Activated T-helper 2 cell treated with anti-CD3 and anti-CD28 coated beads, Interferon-gamma antibody, Interleukin-2, Interleukin-4, amounts not matched to agents 10 μg/mL and 5 μg/mL and 100 μg/mL, durations not matched to agents 14 hours and 24 hours and 36 hours (primary cell): ENCODE data around the gene CLCF1. TPM values are rescaled to one million over a fixed set of nuclear protein-coding genes. Genes with fewer than 3 reads are reported as not detected.
A peak's percentile ranks its signal among the peaks of the same experiment; 100 is the strongest.

Experiments used
- DNase-seq: peaks from one replicate; pipeline ENCODE4 v3.0.0; 2021; ENCODE audit warnings: low spot score
- H3K27ac Mint-ChIP-seq: one replicate; pipeline ENCODE4 v1.8.0; 2021; ENCODE audit warnings: mixed read lengths
- H3K27me3 Mint-ChIP-seq: one replicate; pipeline ENCODE4 v1.8.0; 2021; ENCODE audit warnings: low read depth, mixed read lengths
- H3K36me3 Mint-ChIP-seq: one replicate; pipeline ENCODE4 v1.8.0; 2021; ENCODE audit warnings: low read depth, mixed read lengths
- H3K4me1 Mint-ChIP-seq: one replicate; pipeline ENCODE4 v1.8.0; 2021; ENCODE audit warnings: low read depth, mixed read lengths
- H3K4me3 Mint-ChIP-seq: one replicate; pipeline ENCODE4 v1.8.0; 2021; ENCODE audit warnings: low read depth, mild to moderate bottlenecking, moderate library complexity, mixed read lengths
- H3K9me3 Mint-ChIP-seq: one replicate; pipeline ENCODE4 v1.8.0; 2021; ENCODE audit warnings: mixed read lengths
- intact Hi-C: fragments of 100-400 bp; cut with micrococcal nuclease; formaldehyde crosslinking; loops from one replicate; pipeline ENCODE4 v1.15.1; 2023
- total RNA-seq: library from RNA; stranded (reverse); gene quantifications from 2 replicates; pipeline ENCODE4 v1.2.3, GENCODE V29; 2022

The CLCF1 gene
- total RNA-seq, 1 donor from 2014 or later, result 2.9 TPM

- peak within 1 kb of the TSS; percentile 100 for H3K27ac Mint-ChIP-seq
- peak; percentile 94 for DNase-seq
- peaks cover 8% of the 10 kb centered on the region for H3K27me3 Mint-ChIP-seq
- peaks cover 35% of the 10 kb centered on the region for H3K4me1 Mint-ChIP-seq
- H3K36me3 Mint-ChIP-seq, result no peaks in the 10 kb centered on the region
- peak within 1 kb of the TSS; percentile 96 for H3K4me3 Mint-ChIP-seq
- H3K9me3 Mint-ChIP-seq, result no peaks in the 10 kb centered on the region
- intact Hi-C loops, result loop anchor here (1.0 to 5.0 kb wide), 4 partner anchors 21 to 155 kb away; partner anchors contain the start of genes AIP and CDK2AP2
Observed at GRCh38 chr11:67353317-67354074, 19.9 kb downstream of the CLCF1 start, which contains the start of gene POLD4. Gene POLD4, minus strand, starts transcription at chr11:67353546. Its CDS starts 147 bp downstream, at chr11:67353399.

- H3K36me3 Mint-ChIP-seq, result no peaks in the 10 kb centered on the region
- intact Hi-C loops, result loop anchor here (1.0 to 5.0 kb wide), 4 partner anchors 22 to 156 kb away; partner anchors contain the start of genes AIP and CDK2AP2
- peak overlapping the region; percentile 96 for H3K4me3 Mint-ChIP-seq
- no peak for DNase-seq
- H3K27me3 Mint-ChIP-seq, result peaks cover under 1% of the 10 kb centered on the region
- H3K4me1 Mint-ChIP-seq, result peaks cover 35% of the 10 kb centered on the region
- no peaks in the 10 kb centered on the region for H3K9me3 Mint-ChIP-seq
- H3K27ac Mint-ChIP-seq, result peak overlapping the region; percentile 100
Observed at GRCh38 chr11:67352546-67353316, 20.7 kb downstream of the CLCF1 start.

- Mint-ChIP-seq H3K27me3 (no peaks in the 10 kb centered on the region), H3K9me3 (no peaks in the 10 kb centered on the region), H3K27ac (peak overlapping the region; percentile 55), H3K36me3 (no peaks in the 10 kb centered on the region), H3K4me3 (peak overlapping the region; percentile 69), H3K4me1 (peaks cover 31% of the 10 kb centered on the region)
- intact Hi-C loops, result loop anchor here (5.0 kb wide), 2 partner anchors 34 to 131 kb away; partner anchors contain the start of gene AIP
- DNase-seq, result peak; percentile 51
Observed at GRCh38 chr11:67351275-67352005, 22.0 kb downstream of the CLCF1 start.

GRCh38 chr11:67349928-67350465 is 23.4 kb downstream of the CLCF1 start:
- intact Hi-C loops, result loop anchor here (5.0 kb wide), 2 partner anchors 33 to 132 kb away; partner anchors contain the start of gene AIP
- Mint-ChIP-seq H3K36me3 (no peaks in the 10 kb centered on the region), H3K4me1 (peaks cover 35% of the 10 kb centered on the region), H3K4me3 (no peak overlapping the region), H3K9me3 (no peaks in the 10 kb centered on the region), H3K27ac (no peak overlapping the region), H3K27me3 (no peaks in the 10 kb centered on the region)
- DNase-seq, result no peak

- DNase-seq, result no peak
- peaks cover 34% of the 10 kb centered on the region for H3K4me1 Mint-ChIP-seq
- H3K27ac Mint-ChIP-seq, result no peak overlapping the region
- intact Hi-C loops, result no loop called here
- no peaks in the 10 kb centered on the region for H3K27me3 Mint-ChIP-seq
- H3K4me3 Mint-ChIP-seq, result no peak overlapping the region
- H3K36me3 Mint-ChIP-seq, result no peaks in the 10 kb centered on the region
- H3K9me3 Mint-ChIP-seq, result no peaks in the 10 kb centered on the region
Observed at GRCh38 chr11:67349457-67349856, 23.9 kb downstream of the CLCF1 start.

GRCh38 chr11:67349036-67349435 is 24.4 kb downstream of the CLCF1 start:
- intact Hi-C loops, result no loop called here
- no peaks in the 10 kb centered on the region for H3K9me3 Mint-ChIP-seq
- peaks cover 33% of the 10 kb centered on the region for H3K4me1 Mint-ChIP-seq

GRCh38 chr11:67347964-67348749 is 25.2 kb downstream of the CLCF1 start:
- Mint-ChIP-seq H3K27ac (no peak overlapping the region), H3K36me3 (no peaks in the 10 kb centered on the region), H3K27me3 (no peaks in the 10 kb centered on the region), H3K4me3 (no peak overlapping the region), H3K9me3 (no peaks in the 10 kb centered on the region), H3K4me1 (peaks cover 30% of the 10 kb centered on the region)
- DNase-seq, result no peak
- intact Hi-C loops, result no loop called here

More at GRCh38 chr11:67349036-67349435, 24.4 kb downstream of the CLCF1 start:
- Mint-ChIP-seq H3K27ac (no peak overlapping the region), H3K4me3 (no peak overlapping the region), H3K36me3 (no peaks in the 10 kb centered on the region), H3K27me3 (no peaks in the 10 kb centered on the region)
- no peak for DNase-seq

GRCh38 chr11:67345920-67346819 is 27.2 kb downstream of the CLCF1 start:
- H3K9me3 Mint-ChIP-seq, result no peaks in the 10 kb centered on the region
- no peak for DNase-seq
- H3K27me3 Mint-ChIP-seq, result no peaks in the 10 kb centered on the region
- peak overlapping the region; percentile 2 for H3K27ac Mint-ChIP-seq
- intact Hi-C loops, result no loop called here
- H3K4me3 Mint-ChIP-seq, result no peak overlapping the region
- H3K4me1 Mint-ChIP-seq, result peaks cover 23% of the 10 kb centered on the region
- no peaks in the 10 kb centered on the region for H3K36me3 Mint-ChIP-seq

- Mint-ChIP-seq H3K9me3 (no peaks in the 10 kb centered on the region), H3K4me1 (peaks cover 23% of the 10 kb centered on the region), H3K36me3 (no peaks in the 10 kb centered on the region), H3K27ac (peak overlapping the region; percentile 21), H3K27me3 (no peaks in the 10 kb centered on the region), H3K4me3 (no peak overlapping the region)
- intact Hi-C loops, result no loop called here
- DNase-seq, result no peak
Observed at GRCh38 chr11:67345247-67345919, 28.0 kb downstream of the CLCF1 start.

- peak overlapping the region; percentile 67 for H3K27ac Mint-ChIP-seq
- peaks cover 23% of the 10 kb centered on the region for H3K4me1 Mint-ChIP-seq
- H3K36me3 Mint-ChIP-seq, result no peaks in the 10 kb centered on the region
- no peaks in the 10 kb centered on the region for H3K27me3 Mint-ChIP-seq
- intact Hi-C loops, result no loop called here
- no peaks in the 10 kb centered on the region for H3K9me3 Mint-ChIP-seq
- DNase-seq, result no peak
- no peak overlapping the region for H3K4me3 Mint-ChIP-seq
Observed at GRCh38 chr11:67344264-67344663, 29.1 kb downstream of the CLCF1 start.

GRCh38 chr11:67337257-67337656 is 36.1 kb downstream of the CLCF1 start:
- no peak overlapping the region for H3K4me3 Mint-ChIP-seq
- no peak overlapping the region for H3K27ac Mint-ChIP-seq
- no peak for DNase-seq
- no peaks in the 10 kb centered on the region for H3K9me3 Mint-ChIP-seq
- no peaks in the 10 kb centered on the region for H3K36me3 Mint-ChIP-seq
- intact Hi-C loops, result no loop called here
- no peaks in the 10 kb centered on the region for H3K27me3 Mint-ChIP-seq
- H3K4me1 Mint-ChIP-seq, result no peaks in the 10 kb centered on the region
